Measurements from ENCODE around the gene ACOX3. TPM values are rescaled to one million over a fixed set of nuclear protein-coding genes. Genes with fewer than 3 reads are reported as not detected.

Gene ACOX3
- total RNA-seq, 2 experiments from 2014 or later = 12.7 to 16.8 TPM

DNA sequence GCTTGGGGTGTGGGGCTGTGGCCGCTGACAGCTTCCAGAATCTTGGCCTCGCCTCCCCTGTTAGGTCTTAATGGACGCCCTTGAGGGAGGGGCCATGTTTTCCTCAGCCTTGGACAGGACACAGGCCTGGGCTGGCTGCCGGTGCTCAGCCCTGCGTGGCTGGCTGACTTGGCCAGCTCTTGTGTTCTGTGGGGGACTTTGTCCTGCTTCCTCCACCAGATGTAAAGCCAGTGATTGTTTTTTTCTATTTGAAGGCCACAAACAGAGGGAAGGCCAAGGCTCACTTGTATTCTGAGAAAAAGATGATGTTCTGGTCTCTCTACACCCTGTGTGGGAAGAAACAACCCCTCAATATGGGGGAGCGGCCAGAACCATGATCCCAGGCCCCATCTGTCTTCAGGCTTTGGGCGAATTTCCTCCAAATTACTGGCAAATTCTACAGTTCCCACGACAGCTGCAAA is 99.7 kb downstream of the ACOX3 start:
- intact Hi-C loops (cut with micrococcal nuclease; ENCODE audit: unreplicated experiment) = no loop called here
- 0 out of 2 replicates have a peak, but pooled peaks cover 5% of the 10 kb centered on the region for H3K9me3 ChIP-seq (ENCODE audit: low read length)
- DNase-seq (ENCODE audit: low spot score) = no peak
- H3K4me3 ChIP-seq (ENCODE audit: low read depth, low read length, poor library complexity, severe bottlenecking) = no peak overlapping the region
- CTCF ChIA-PET (ENCODE audit: unreplicated experiment) = no interaction called here
- H2AFZ ChIP-seq (ENCODE audit: low read length) = no peak overlapping the region
- H4K20me1 ChIP-seq (ENCODE audit: insufficient read depth, low read length) = no peaks in the 10 kb centered on the region
- POLR2A ChIA-PET = no interaction called here
- H3K4me1 ChIP-seq (ENCODE audit: insufficient read depth, low read length, poor library complexity, severe bottlenecking) = no peaks in the 10 kb centered on the region
- TF ChIP-seq, protein P1, sequence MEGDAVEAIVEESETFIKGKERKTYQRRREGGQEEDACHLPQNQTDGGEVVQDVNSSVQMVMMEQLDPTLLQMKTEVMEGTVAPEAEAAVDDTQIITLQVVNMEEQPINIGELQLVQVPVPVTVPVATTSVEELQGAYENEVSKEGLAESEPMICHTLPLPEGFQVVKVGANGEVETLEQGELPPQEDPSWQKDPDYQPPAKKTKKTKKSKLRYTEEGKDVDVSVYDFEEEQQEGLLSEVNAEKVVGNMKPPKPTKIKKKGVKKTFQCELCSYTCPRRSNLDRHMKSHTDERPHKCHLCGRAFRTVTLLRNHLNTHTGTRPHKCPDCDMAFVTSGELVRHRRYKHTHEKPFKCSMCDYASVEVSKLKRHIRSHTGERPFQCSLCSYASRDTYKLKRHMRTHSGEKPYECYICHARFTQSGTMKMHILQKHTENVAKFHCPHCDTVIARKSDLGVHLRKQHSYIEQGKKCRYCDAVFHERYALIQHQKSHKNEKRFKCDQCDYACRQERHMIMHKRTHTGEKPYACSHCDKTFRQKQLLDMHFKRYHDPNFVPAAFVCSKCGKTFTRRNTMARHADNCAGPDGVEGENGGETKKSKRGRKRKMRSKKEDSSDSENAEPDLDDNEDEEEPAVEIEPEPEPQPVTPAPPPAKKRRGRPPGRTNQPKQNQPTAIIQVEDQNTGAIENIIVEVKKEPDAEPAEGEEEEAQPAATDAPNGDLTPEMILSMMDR (conservative IDR thresholded peaks at IDR 0.05; ENCODE audit: low read length) = no peak
- TF ChIP-seq EZH2phosphoT487 (IDR thresholded peaks at IDR 0.05; ENCODE audit: borderline replicate concordance, low read depth, low read length) = no peak
- no peaks in the 10 kb centered on the region for H3K79me2 ChIP-seq (ENCODE audit: insufficient read depth, low read depth, low read length)
- BruUV-seq (replicated peaks) = no TSS peak
- no peaks in the 10 kb centered on the region for H3K36me3 ChIP-seq (ENCODE audit: insufficient read depth, low read length)
- no peak overlapping the region for H3K4me2 ChIP-seq (ENCODE audit: low read length)
- H3K27ac ChIP-seq (ENCODE audit: low read depth, low read length, poor library complexity, severe bottlenecking) = no peak overlapping the region
- no peaks in the 10 kb centered on the region for H3K9me2 ChIP-seq (ENCODE audit: insufficient read depth, low read length)

DNA sequence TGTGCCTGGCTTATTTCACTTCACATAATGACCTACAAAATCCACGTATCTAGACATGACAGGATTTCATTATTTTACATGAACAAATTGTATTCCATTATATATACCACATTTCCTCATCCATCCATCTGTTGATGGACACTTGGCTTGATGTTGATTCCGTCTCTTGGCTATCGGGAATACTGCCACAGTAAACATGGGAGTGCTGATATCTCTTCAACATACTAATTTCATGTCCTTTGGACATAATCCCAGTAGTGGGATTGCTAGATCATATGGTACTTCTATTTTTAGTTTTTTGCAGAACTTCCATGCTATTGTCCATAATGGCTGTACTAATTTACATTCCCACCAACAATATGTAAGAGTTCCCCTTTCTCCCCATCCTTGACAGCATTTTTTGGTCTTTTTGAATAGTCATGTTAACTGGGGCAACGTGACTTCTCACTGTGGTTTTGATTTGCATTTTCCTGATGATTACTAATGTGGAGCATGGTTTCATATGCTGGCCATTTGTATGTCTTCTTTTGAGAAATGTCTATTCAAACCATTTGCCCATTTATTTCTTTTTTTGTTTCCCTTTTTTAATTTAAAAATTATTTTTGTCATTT is 102.1 kb downstream of the ACOX3 start:
- BruUV-seq (replicated peaks) = no TSS peak
- no peak for TF ChIP-seq EZH2phosphoT487 (IDR thresholded peaks at IDR 0.05; ENCODE audit: borderline replicate concordance, low read depth, low read length)
- TF ChIP-seq, protein P1 (conservative IDR thresholded peaks at IDR 0.05; ENCODE audit: low read length) = no peak

DNA sequence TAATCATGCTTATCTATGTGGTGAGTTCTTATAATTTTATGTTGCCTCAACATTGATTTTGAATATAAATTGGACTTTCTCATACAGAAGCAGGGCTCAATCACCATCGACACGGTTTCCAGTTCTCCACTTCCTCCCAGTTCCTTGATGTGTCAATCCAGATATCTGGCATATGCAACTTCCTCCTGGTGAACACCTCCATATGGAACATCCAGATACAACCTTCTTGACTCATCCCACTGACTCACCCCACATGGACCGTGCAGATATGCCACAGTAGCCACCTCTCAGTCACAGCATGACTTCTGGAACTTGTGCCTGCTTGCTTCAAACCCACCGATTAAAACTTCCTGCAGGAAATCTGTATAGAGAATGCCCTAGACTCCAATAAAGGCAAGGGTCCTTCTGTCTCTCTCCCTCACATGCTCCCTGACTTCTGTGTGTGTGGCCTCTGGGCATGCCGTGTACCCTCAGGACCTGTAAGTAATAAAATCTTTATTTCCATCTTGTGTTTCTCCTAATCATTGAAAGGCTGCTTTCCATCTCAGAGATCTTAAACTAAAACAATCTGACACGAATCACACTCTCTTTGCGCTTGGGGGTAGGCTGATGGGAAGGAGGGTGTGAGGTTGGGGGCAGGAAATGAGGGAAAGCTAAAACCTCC is 104.0 kb downstream of the ACOX3 start:
- no peaks in the 10 kb centered on the region for H4K20me1 ChIP-seq (ENCODE audit: insufficient read depth, low read length)
- H3K27ac ChIP-seq (ENCODE audit: low read depth, low read length, poor library complexity, severe bottlenecking) = no peak overlapping the region
- no TSS peak for BruUV-seq (replicated peaks)
- H3K36me3 ChIP-seq (ENCODE audit: insufficient read depth, low read length) = no peaks in the 10 kb centered on the region
- H3K9me3 ChIP-seq (ENCODE audit: low read length) = 0 out of 2 replicates have a peak, but pooled peaks cover 9% of the 10 kb centered on the region
- ChIA-PET POLR2A (interaction anchor here (0.7 kb wide), 1 partner anchor 407 kb away, joined by 3 read pairs; no protein-coding TSS in a partner anchor), CTCF (ENCODE audit: unreplicated experiment) (no interaction called here)
- no peak overlapping the region for H3K4me2 ChIP-seq (ENCODE audit: low read length)
- DNase-seq (ENCODE audit: low spot score) = no peak
- no peak overlapping the region for H2AFZ ChIP-seq (ENCODE audit: low read length)
- intact Hi-C loops (cut with micrococcal nuclease; ENCODE audit: unreplicated experiment) = no loop called here
- no peak overlapping the region for H3K4me3 ChIP-seq (ENCODE audit: low read depth, low read length, poor library complexity, severe bottlenecking)
- H3K79me2 ChIP-seq (ENCODE audit: insufficient read depth, low read depth, low read length) = no peaks in the 10 kb centered on the region
- H3K4me1 ChIP-seq (ENCODE audit: insufficient read depth, low read length, poor library complexity, severe bottlenecking) = no peaks in the 10 kb centered on the region
- TF ChIP-seq, protein P1 (conservative IDR thresholded peaks at IDR 0.05; ENCODE audit: low read length) = no peak
- no peak for TF ChIP-seq EZH2phosphoT487 (IDR thresholded peaks at IDR 0.05; ENCODE audit: borderline replicate concordance, low read depth, low read length)
- H3K9me2 ChIP-seq (ENCODE audit: insufficient read depth, low read length) = no peaks in the 10 kb centered on the region

More for the DNA sequence above, 102.1 kb downstream of the ACOX3 start:
- H3K79me2 ChIP-seq (ENCODE audit: insufficient read depth, low read depth, low read length) = no peaks in the 10 kb centered on the region
- H4K20me1 ChIP-seq (ENCODE audit: insufficient read depth, low read length) = no peaks in the 10 kb centered on the region
- H3K9me3 ChIP-seq (ENCODE audit: low read length) = 0 out of 2 replicates have a peak, but pooled peaks cover 9% of the 10 kb centered on the region
- no peak overlapping the region for H3K27ac ChIP-seq (ENCODE audit: low read depth, low read length, poor library complexity, severe bottlenecking)
- no peak overlapping the region for H2AFZ ChIP-seq (ENCODE audit: low read length)
- CTCF ChIA-PET (ENCODE audit: unreplicated experiment) = no interaction called here
- DNase-seq (ENCODE audit: low spot score) = no peak
- no peak overlapping the region for H3K4me2 ChIP-seq (ENCODE audit: low read length)
- H3K4me1 ChIP-seq (ENCODE audit: insufficient read depth, low read length, poor library complexity, severe bottlenecking) = no peaks in the 10 kb centered on the region
- no peaks in the 10 kb centered on the region for H3K9me2 ChIP-seq (ENCODE audit: insufficient read depth, low read length)
- POLR2A ChIA-PET = no interaction called here
- H3K4me3 ChIP-seq (ENCODE audit: low read depth, low read length, poor library complexity, severe bottlenecking) = no peak overlapping the region
- no peaks in the 10 kb centered on the region for H3K36me3 ChIP-seq (ENCODE audit: insufficient read depth, low read length)
- intact Hi-C loops (cut with micrococcal nuclease; ENCODE audit: unreplicated experiment) = no loop called here

Data from OCI-LY7 (cell line).